Brain pericyte (primary cell): ENCODE measurements around the gene DIPK1A.
"Not testable (repeated sequence)": the region's sequence is repeated elsewhere in the genome, so short reads cannot be mapped to it uniquely, and the experiment has no call there.

Experiments used
- DNase-seq: peaks from one replicate; pipeline ENCODE4 v3.0.0-alpha.2; 2012; ENCODE audit warnings: low read depth, low spot score

Gene DIPK1A

GRCh38 chr1:92980732-92981647, 19.7 kb upstream of the DIPK1A start:
- DNase-seq = no peak

DNA sequence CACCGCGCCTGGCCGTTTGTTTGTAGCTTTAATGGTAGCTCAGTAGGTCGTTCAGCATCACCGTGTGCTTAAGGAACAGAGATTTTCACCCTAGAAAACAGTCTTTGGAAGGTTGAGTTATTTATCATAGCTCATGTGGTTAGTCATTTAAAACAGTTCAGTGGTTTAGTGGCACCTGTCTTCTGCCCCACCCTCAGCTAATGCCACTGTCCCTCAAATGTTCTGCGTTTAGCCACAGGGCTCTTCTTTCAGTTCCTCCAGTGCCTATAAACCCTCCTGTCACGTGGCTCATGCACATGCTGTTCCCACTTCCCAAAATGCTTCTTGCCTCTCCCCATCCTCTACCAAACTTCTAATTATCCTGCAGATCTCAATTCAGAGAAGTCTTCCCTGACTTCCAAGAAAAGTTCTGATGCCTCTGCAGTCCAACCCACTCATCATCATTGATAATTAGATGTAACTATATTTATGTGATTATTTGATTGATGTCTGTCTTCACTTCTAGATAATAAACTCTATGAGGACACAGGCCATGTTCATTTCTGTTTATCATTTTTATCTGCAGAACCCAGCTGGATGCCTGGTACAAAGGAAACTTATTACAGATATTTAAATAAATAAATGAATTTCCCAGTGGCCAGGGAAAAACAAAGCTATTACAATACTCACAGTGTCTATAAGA, 14.4 kb upstream of the DIPK1A start:
- no peak for DNase-seq

GRCh38 chr1:92974112-92974511, 12.8 kb upstream of the DIPK1A start:
- not testable (repeated sequence) for DNase-seq

DNA sequence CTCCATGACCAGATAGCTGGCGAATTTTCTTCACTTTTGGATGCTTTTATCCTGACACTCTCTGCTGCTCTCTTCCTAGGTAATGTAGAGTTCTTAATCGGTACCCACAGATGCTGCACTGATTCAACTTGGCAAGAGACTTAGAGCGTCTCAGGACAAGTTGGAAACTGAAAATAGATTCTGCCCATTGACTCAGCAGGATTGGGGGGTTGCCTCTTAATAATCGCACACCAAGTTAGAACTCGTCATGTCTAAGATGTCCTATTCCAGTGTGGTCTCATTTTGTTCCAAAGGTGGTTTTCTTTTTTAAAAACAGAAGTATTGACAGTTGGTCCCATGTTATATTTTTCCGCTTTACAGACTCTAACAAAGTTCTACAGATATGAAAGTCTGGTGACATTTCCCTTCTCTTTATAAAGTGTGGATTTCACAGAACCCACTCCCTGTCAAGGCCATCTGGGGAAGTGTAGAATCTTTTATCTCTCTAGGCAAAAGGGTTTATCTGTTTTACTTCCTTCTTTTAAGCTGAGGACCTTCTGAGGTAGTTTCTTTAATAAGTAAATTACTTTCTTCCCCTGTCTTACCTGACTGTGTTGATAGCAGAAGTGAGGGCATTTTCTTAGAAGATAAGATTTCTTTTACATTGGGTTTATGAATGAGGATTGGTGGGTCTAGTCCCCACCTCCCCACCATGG, 12.1 kb upstream of the DIPK1A start:
- DNase-seq = no peak

DNA sequence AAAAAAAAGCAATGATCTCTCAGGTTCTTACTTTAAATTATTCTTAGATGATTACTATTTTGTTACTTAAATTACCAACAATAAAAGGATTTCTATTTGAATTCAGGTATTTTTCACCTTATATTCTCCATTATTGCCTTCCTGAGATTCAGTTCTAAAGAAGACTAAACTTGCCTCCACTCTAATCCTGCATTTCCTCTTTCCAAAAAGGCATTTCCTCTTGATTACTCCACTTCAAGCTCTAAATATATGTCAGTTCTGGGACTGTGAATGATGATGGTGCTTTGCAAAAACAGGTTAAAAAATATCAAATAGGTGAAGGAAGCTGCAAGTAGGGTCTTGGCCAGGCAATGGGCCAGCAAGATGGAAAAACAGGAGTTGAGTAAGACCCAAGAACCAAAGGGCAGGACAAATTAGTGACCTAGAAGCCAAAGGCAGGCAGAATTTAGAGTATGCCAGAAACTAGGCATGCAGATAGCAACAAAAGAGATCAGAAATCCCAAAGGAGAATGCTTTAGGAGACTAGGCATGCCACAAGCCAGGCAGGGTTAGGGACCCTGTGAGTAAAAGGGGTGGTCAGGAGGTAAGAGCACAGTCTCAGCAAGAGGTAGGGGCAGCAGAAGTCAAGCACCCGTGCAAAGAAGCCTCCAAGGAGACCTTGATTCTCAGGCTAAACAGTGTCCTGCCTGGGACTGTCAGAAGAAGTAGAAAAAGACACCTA, 11.3 kb upstream of the DIPK1A start:
- DNase-seq = no peak

- DNase-seq = not testable (repeated sequence)
Observed at GRCh38 chr1:92971932-92972331, 10.7 kb upstream of the DIPK1A start.

DNA sequence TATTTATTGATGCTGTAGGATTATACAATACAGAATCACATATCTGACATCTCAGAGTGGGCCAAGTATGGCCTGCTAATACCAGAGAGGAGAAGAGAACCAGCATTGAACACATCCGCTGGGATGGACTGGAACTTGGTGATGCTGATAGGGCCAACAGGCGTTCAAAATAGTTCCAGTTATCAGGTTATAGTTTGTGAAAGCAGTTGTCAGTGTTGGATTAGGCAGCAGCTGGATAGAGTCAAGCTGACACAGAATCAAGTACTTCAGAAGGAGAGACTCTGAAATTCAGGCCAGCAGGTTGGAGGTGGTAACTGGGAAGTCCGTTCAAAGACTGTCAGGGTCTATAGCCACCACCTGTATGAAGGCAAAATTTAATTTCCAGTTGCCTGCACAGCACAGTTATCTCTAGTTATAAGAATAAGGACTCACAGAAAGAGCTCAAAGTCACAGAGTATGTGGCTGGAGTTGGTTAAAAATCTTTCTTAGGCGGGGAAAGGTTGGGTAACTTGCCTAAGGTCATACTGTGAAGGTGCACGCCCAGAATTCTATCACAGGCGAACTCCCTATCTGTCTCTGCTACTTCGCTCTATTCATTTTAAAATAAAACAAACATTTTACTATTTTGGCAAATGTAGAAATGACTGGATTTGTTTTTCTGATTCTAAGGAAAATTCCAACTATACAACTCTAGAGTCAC, 9.9 kb upstream of the DIPK1A start:
- DNase-seq = no peak

DNA sequence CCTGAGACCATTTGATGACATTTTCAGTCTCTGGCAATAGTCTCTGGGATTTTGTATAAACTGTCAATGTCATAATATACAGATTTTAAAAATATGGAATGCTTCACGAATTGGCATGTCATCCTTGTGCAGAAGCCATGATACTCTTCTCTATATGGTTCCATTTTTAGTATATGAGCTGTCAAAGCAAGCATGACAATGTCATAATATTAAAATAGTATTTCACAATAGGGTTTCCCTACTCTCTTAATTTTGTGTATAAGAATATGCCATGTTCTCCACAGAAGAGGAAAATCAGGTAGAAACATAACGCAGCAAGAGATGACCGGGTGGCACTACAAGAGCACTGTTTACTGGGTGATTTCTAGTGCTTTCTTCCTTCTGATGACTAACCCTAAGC, 8.3 kb upstream of the DIPK1A start:
- DNase-seq = no peak

GRCh38 chr1:92968138-92969032, 7.1 kb upstream of the DIPK1A start:
- DNase-seq = no peak

GRCh38 chr1:92964998-92965397, 3.7 kb upstream of the DIPK1A start:
- no peak for DNase-seq

GRCh38 chr1:92964316-92964715, 3.1 kb upstream of the DIPK1A start:
- DNase-seq = no peak

DNA sequence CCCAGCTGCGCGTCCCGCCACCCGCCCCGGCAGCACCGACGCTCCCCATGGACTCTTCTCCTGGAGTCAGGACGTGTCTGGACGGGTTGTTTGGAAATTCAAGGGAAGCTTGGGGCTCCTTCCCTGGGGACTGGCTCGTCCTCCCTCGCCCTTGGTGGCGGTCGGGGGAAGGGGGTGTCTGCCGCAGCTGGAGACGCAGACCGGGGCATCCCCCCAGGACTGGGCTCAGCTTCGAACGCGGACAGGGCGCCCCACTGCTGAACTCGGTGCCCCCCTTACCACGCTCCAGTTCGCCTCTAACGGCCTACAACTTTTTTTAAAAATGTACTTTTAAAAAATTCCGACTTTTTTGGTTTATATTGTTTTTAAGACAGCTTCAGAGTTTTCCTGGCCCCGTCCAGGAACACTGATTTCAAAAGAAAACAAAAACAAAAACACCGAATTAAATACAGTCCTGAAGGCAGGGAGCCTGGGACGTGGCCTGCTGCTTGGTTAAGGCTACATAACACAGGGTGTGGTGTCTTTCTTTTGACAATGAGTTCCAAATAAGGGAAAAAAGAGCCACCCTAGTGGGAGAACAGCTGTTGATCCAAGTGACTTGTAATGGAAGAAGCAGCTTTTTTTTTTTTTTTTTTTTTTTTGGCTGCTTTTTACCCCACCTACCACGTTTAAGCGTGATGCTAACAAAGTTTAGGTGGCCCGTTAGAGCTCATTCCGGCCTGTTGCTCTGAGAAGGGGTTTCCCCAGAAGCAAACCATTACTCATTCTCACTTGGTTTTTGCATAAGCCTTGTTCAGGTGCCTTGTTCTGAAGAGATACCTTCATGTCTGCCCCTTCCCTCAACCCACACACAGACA, 862 bp upstream of the DIPK1A start:
- DNase-seq = no peak

DNA sequence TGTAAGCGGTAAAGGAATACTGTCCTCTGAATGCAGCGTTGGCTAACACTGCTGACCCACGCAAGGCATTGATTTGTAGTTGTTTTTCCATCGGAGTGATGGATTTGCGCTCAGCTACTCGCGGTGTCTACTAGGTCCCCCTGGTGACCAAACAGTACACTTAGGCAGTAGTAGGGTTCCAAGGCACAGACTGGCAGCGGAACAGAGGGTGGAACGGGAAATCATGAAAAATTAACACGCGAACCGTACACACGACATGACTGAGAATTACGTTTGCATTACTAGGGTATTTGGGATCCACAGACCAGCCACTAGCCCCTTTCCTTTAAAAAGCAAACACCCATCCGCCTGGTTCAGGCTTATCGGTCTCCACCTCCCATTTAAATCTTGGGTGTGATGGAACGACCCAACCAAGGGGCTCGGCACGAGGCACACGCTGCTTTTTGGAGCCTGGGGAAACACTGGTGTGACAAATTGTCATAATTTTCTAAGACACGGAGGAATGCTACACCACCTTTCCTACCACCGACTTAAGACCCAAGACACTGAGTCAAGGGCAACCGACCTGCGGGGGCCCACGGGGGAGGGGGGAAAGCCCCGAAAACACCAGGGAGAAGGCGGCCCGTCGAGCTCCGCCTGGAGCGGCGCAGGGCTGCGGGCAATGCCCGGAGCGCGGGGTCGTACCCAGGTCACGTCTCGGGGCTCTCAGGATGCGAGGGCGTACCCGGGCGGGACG, 699 bp downstream of the DIPK1A start:
- DNase-seq = peak; percentile 38

DNA sequence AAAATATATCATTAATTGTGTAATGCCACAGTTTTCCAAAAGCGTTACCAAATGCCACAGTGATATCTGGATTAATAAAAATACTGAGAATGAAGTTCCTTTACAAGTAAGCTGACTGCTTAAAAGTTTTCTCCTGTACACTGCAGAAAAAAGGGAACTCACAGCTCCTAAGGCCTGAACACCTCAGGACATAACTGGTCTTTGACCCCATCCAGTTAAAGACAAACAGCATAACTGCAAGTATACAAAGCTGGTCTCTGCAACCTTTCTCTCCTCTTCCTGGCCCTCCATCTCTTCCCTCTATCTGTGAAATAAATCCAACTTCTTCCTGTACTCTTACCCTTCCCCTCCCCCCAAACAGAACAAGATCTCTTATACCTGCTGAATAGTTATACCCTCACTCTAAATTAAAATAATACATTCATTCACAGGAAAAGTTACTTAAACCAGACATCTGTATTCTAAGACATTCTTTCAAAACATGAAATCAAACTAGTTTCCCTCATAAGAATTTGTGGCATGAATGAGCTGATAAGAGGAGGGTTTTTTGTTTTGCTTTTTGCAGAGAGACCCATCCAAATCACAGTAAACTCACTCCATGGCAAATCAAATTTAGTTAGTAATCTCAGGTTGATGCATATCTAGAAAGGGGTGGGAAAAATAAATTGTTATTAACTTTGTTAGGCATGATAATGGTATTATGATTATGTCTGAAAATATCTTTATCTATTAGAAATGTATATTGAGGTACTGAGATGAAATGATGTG, 2.9 kb downstream of the DIPK1A start:
- DNase-seq = no peak

DNA sequence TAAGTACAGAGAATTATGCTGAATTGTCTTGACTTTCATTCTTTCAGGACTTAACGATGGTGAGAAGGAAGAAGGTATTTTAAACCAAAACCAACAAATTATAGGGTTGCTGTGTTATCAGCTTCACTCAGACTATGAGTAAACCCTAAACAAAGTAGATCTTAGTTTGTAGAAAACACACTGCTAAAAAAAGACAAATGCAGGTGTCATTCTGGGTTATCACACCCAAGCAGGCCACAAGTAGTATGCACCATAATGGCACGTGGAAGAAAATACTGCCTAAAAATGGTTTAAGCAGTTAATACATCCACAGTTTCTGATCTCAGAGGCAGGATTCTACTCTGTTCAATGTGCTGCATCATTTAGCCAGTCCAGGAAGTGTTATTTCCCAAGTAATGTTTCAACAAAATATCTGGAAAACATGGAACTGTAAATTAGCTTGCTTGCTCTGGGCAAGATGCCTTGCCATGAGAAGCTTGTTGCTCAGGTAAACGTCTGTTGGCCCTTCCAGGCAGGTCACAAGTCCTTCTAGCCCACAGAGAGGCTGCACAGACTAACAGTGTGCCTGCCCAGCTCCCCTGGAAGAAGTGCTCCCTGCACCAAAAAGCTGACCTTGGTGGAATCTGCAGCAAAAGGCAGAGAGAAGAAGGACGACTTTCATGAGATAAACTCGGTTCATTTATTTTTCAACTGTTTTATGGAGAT, 4.1 kb downstream of the DIPK1A start:
- DNase-seq = no peak

DNA sequence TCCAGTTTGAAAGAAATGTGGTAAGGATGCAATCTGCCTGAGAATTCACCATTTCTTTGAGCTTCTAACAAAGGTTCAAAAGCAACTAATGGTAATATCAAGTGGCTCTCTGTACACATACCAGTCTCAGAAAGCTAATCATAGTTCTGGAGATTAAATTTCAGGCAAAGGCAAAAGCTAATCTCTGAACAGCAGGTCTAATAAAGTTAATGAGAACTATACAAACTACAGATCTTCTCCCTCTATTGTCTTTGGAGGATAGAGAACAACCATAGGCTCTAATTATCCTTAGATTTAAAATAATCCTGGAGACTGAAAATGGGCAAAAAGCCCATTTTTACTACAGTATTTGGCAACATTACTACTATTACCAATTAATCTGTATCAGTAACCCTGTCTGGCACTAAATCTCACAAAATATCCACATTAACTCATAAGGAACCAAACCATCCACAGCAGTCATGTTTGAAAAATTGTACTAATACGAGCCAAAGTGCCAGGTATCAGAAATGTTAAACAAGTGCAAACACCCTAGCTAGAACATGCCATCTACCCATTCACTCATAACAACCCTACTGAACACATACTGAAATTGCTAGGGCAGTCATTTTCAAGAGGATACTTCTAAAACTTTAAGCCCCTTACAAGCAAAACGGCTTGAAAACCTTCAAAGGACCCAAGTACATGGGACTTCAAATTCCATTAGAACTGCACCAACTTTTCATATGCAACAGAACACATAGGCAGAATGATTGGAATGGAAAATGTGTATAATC, 4.8 kb downstream of the DIPK1A start:
- DNase-seq = no peak
